Measurements from ENCODE around the gene SFSWAP.

GRCh38 chr12:131694116-131694838 lies 16.6 kb upstream of the SFSWAP start:
- TF ChIP-seq FOSB (CRISPR knock-in tag; IDR thresholded peaks at IDR 0.05): no peak
- no peak for TF ChIP-seq CTCF (IDR thresholded peaks at IDR 0.05)
- TF ChIP-seq ESRRA (IDR thresholded peaks at IDR 0.05; ENCODE audit: borderline replicate concordance, low read length): no peak

Data from A549 (cell line).